Body of pancreas (tissue), 4 donors: ENCODE measurements around the gene CAPN11.

ENCODE experiments used
- CTCF ChIP-seq, 7 experiments: fragments of 450-650 bp in 4 of 7; fragments of 200-600 bp in 3 of 7; sonication (generic) in 3 of 7; IDR thresholded peaks; one replicate each; pipeline ENCODE4 v1.5.1; 2016 to 2019; ENCODE audit warnings: antibody characterized with exemption in 7 of 7
- POLR2A ChIP-seq, 3 donors: fragments of 450-650 bp; IDR thresholded peaks; one replicate each; pipeline ENCODE4 v1.6.1; 2016; ENCODE audit warnings: antibody characterized with exemption in 3 of 3, mild to moderate bottlenecking in 2 of 3

- TF ChIP-seq POLR2A (IDR thresholded peaks at IDR 0.05) (no peak), CTCF (IDR thresholded peaks at IDR 0.05) (no peak)
Measured at GRCh38 chr6:44131892-44132291, 26.7 kb upstream of the CAPN11 start.
